Measurements from ENCODE around the gene DR1. TPM values are rescaled to one million over a fixed set of nuclear protein-coding genes. Genes with fewer than 3 reads are reported as not detected.

The DR1 gene
- 10 to 100 TPM; 54.7 to 56.1 TPM for total RNA-seq
- 10 to 100 TPM; 58.8 to 65.8 (median 62.0) TPM for polyA plus RNA-seq (ENCODE audit: insufficient read length in 6 of 6)
- long read RNA-seq, donor 1, full-length matches to known transcripts = 19 of 31 reads
- long read RNA-seq, donor 1, partial matches to known transcripts = 12 of 31 reads
- long read RNA-seq, donor 1, other reads (novel, unspliced or antisense) = 0 of 31 reads
- long read RNA-seq, donor 2, full-length matches to known transcripts = 20 of 25 reads
- long read RNA-seq, donor 2, partial matches to known transcripts = 5 of 25 reads
- long read RNA-seq, donor 2, other reads (novel, unspliced or antisense) = 0 of 25 reads
- long read RNA-seq, donor 3, full-length matches to known transcripts = 13 of 18 reads
- long read RNA-seq, donor 3, partial matches to known transcripts = 5 of 18 reads
- long read RNA-seq, donor 3, other reads (novel, unspliced or antisense) = 0 of 18 reads
- long read RNA-seq, donor 4, full-length matches to known transcripts = 15 of 17 reads
- long read RNA-seq, donor 4, partial matches to known transcripts = 0 of 17 reads
- long read RNA-seq, donor 4, other reads (novel, unspliced or antisense) = 2 of 17 reads
- long read RNA-seq, donor 5, full-length matches to known transcripts = 28 of 56 reads
- long read RNA-seq, donor 5, partial matches to known transcripts = 28 of 56 reads
- long read RNA-seq, donor 5, other reads (novel, unspliced or antisense) = 0 of 56 reads
- long read RNA-seq, donor 6, full-length matches to known transcripts = 23 of 40 reads
- long read RNA-seq, donor 6, partial matches to known transcripts = 17 of 40 reads
- long read RNA-seq, donor 6, other reads (novel, unspliced or antisense) = 0 of 40 reads
- long read RNA-seq, donor 7, full-length matches to known transcripts = 8 of 8 reads
- long read RNA-seq, donor 7, partial matches to known transcripts = 0 of 8 reads
- long read RNA-seq, donor 7, other reads (novel, unspliced or antisense) = 0 of 8 reads
- long read RNA-seq, donor 8, full-length matches to known transcripts = 16 of 16 reads
- long read RNA-seq, donor 8, partial matches to known transcripts = 0 of 16 reads
- long read RNA-seq, donor 8, other reads (novel, unspliced or antisense) = 0 of 16 reads
- long read RNA-seq, donor 9, full-length matches to known transcripts = 1 of 1 reads
- long read RNA-seq, donor 9, partial matches to known transcripts = 0 of 1 reads
- long read RNA-seq, donor 9, other reads (novel, unspliced or antisense) = 0 of 1 reads
- long read RNA-seq, donor 10, full-length matches to known transcripts = 21 of 28 reads
- long read RNA-seq, donor 10, partial matches to known transcripts = 2 of 28 reads
- long read RNA-seq, donor 10, other reads (novel, unspliced or antisense) = 5 of 28 reads
- long read RNA-seq, donor 11, full-length matches to known transcripts = 21 of 39 reads
- long read RNA-seq, donor 11, partial matches to known transcripts = 18 of 39 reads
- long read RNA-seq, donor 11, other reads (novel, unspliced or antisense) = 0 of 39 reads
- long read RNA-seq, donor 12, full-length matches to known transcripts = 22 of 35 reads
- long read RNA-seq, donor 12, partial matches to known transcripts = 13 of 35 reads
- long read RNA-seq, donor 12, other reads (novel, unspliced or antisense) = 0 of 35 reads

DNA sequence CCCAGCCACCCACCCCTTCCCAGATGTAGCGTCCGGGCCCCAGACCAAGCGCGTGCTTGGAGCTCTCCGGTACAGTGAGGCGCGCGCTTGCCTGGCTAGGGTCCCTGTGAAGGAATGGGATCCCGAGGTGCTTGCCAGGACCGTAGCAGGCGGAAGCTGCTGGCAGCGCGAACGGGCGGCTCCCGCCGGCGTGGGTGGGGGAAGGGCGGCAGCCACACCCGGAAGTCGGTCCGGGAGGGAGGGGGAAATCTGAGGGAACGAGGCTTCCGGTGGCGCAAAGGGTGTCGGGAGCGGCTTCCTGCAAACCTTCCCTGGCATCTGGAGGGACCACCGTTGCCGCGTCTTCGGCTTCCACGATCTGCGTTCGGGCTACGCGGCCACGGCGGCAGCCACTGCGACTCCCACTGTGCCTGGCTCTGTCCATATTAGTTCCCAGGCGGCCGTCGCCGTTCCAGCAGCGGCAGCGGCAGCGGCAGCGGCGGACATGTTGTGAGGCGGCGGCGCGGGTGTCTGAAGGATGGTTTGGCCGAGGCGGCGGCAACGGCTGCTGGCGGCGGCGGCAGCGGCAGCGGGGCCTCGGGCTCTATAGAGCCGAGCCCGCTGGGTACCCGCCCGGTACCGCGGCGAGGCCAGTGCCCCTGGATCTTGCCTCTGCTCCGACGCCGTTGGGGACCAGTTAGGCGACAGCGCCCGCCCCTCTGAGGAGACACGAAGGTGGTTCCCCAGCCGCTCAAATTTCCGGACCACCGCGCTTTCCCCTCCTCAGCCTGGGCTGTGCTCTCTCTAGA is at the start of gene DR1:
DR1 (plus strand) TSS at position 275 of the 788 bp plus-strand sequence. CDS start 739 bp downstream, outside the sequence.
- peak; percentile 92 to 98 (median 96) for DNase-seq
- H3K27ac ChIP-seq = peak within 1 kb of the TSS; percentile 91 to 96
- intact Hi-C loops (cut with DNase I) = no loop called here
- H3K27me3 ChIP-seq = no peaks in the 10 kb centered on the region
- peaks cover 16 to 39% of the 10 kb centered on the region in 2 donors for H3K4me1 ChIP-seq
- no peaks in the 10 kb centered on the region for H3K36me3 ChIP-seq
- H3K9me3 ChIP-seq = no peaks in the 10 kb centered on the region
- H3K4me3 ChIP-seq = peak within 1 kb of the TSS; percentile 64 to 74
- ATAC-seq = peak; percentile 96
- TF ChIP-seq, protein P1, sequence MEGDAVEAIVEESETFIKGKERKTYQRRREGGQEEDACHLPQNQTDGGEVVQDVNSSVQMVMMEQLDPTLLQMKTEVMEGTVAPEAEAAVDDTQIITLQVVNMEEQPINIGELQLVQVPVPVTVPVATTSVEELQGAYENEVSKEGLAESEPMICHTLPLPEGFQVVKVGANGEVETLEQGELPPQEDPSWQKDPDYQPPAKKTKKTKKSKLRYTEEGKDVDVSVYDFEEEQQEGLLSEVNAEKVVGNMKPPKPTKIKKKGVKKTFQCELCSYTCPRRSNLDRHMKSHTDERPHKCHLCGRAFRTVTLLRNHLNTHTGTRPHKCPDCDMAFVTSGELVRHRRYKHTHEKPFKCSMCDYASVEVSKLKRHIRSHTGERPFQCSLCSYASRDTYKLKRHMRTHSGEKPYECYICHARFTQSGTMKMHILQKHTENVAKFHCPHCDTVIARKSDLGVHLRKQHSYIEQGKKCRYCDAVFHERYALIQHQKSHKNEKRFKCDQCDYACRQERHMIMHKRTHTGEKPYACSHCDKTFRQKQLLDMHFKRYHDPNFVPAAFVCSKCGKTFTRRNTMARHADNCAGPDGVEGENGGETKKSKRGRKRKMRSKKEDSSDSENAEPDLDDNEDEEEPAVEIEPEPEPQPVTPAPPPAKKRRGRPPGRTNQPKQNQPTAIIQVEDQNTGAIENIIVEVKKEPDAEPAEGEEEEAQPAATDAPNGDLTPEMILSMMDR (IDR thresholded peaks at IDR 0.05) = no peak

DNA sequence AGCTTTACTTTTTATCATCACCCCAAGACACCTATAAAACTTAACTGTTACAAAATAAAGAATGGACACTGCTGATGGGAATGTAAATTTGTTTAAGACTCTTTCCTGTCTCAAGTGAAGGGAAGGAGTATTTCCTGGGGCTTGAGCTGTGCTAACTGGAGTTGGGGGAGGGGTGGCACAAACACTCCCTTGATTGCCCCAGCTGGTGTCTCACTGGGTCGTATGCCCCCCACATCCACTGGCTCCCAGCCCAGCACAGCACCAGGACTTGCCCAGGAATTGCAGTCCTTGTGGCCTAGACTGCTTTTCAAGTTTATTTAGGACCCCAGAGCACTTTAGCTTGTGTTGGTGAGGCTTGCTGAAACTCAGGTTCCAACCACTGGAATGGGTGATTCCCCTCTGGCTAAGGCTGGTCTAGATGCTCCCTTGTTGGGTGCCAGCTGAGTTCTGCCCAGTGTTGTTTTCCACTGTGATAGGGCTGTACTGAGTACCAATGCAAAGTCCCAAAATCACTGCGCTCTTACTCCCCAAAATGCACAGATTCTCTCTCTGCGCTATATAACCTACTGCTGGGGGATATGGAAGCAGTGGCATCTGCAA is 49.1 kb upstream of the DR1 start:
- TF ChIP-seq, protein P1 (IDR thresholded peaks at IDR 0.05) = no peak
- H3K9me3 ChIP-seq = no peaks in the 10 kb centered on the region
- H3K27ac ChIP-seq = no peak overlapping the region
- H3K27me3 ChIP-seq = no peaks in the 10 kb centered on the region
- no peak overlapping the region for H3K4me3 ChIP-seq
- no peaks in the 10 kb centered on the region for H3K4me1 ChIP-seq
- H3K36me3 ChIP-seq = no peaks in the 10 kb centered on the region
- intact Hi-C loops (cut with DNase I) = no loop called here
- ATAC-seq (no peak), DNase-seq (no peak)

DNA sequence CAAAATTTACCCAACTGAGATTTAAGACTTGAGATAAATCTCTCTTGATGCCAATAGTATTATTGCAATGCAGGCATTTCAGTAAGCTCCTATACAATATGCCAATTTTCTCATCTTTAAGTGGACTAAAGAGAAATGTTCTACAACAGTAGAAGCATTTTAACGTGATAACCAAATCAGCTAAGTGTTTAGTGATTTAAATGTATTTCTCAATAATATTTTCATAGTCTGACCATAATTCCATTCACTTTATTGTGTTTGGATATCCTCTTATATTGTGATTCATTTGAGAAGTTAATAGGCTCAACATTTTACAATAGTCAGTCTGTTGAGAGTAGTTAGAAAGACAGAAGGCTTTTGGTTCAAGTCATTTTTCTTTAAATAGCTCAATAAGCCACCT is 44.6 kb upstream of the DR1 start:
- no peak for ATAC-seq
- Histone ChIP-seq H3K27ac (no peak overlapping the region), H3K4me1 (no peaks in the 10 kb centered on the region), H3K4me3 (no peak overlapping the region), H3K9me3 (no peaks in the 10 kb centered on the region), H3K27me3 (no peaks in the 10 kb centered on the region), H3K36me3 (no peaks in the 10 kb centered on the region)
- TF ChIP-seq, protein P1 (IDR thresholded peaks at IDR 0.05) = no peak
- DNase-seq = no peak
- intact Hi-C loops (cut with DNase I) = no loop called here

DNA sequence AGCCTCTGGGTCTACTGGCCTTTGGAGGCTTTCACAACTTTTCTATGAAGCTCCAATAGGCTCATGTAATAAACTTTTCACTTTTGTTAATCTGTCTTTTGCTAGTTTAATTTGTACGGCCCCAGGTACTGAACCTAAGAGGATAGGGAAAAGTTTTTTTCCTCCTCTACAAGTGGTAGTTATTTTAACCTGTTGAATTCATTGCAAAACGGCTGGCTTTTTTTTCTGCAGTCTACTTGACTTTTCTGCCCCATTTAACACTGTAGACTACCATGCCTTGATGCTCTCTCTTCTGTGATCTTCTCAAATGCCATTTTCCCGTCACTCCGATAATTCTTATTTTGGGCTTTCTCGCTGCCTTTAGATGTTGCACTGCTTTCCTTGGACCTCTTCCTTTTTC is 43.6 kb upstream of the DR1 start:
- H3K4me1 ChIP-seq = no peaks in the 10 kb centered on the region
- H3K27ac ChIP-seq = no peak overlapping the region
- H3K36me3 ChIP-seq = no peaks in the 10 kb centered on the region
- intact Hi-C loops (cut with DNase I) = no loop called here
- no peaks in the 10 kb centered on the region for H3K27me3 ChIP-seq
- no peak for DNase-seq
- TF ChIP-seq, protein P1 (IDR thresholded peaks at IDR 0.05) = no peak
- H3K4me3 ChIP-seq = no peak overlapping the region
- no peaks in the 10 kb centered on the region for H3K9me3 ChIP-seq
- no peak for ATAC-seq

All from left lung (tissue), 14 donors.